Nephron (organoid): ENCODE measurements around the gene VSIG8.

Experiments used
- H3K27ac Mint-ChIP-seq, 3 experiments: 2 replicates each; pipeline ENCODE4 v1.8.0; 2020; ENCODE audit warnings: mixed read lengths in 3 of 3, mild to moderate bottlenecking in 2 of 3, moderate library complexity in 1 of 3
- H3K27me3 Mint-ChIP-seq: 2 replicates; pipeline ENCODE4 v1.8.0; 2021; ENCODE audit warnings: low read depth, mild to moderate bottlenecking, moderate library complexity, mixed read lengths
- H3K36me3 Mint-ChIP-seq: 2 replicates; pipeline ENCODE4 v1.8.0; 2020; ENCODE audit warnings: low read depth, mixed read lengths
- H3K4me1 Mint-ChIP-seq: 2 replicates; pipeline ENCODE4 v1.8.0; 2020; ENCODE audit warnings: mixed read lengths
- H3K4me3 Mint-ChIP-seq, 3 experiments: 2 replicates each; pipeline ENCODE4 v1.8.0; 2020; ENCODE audit warnings: mild to moderate bottlenecking in 3 of 3, mixed read lengths in 3 of 3, moderate library complexity in 2 of 3
- H3K9me3 Mint-ChIP-seq: 2 replicates; pipeline ENCODE4 v1.8.0; 2020; ENCODE audit warnings: mixed read lengths
- CTCF ChIP-seq, 3 experiments: fragments of 200-600 bp; sonication (generic); IDR thresholded peaks; one replicate each; pipeline ENCODE4 v1.5.0; 2021; ENCODE audit warnings: antibody characterized with exemption in 3 of 3; ENCODE audit not compliant: unreplicated experiment in 3 of 3

VSIG8 gene

GRCh38 chr1:159845751-159846629 is 16.5 kb downstream of the VSIG8 start:
- Mint-ChIP-seq H3K27me3 (peaks cover 26% of the 10 kb centered on the region), H3K27ac (peak overlapping the region; percentile 50 to 93 (median 84)), H3K4me1 (peaks cover 15% of the 10 kb centered on the region), H3K4me3 (peak overlapping the region; percentile 9 to 71 (median 46)), H3K36me3 (no peaks in the 10 kb centered on the region), H3K9me3 (no peaks in the 10 kb centered on the region)
- no peak for TF ChIP-seq CTCF (IDR thresholded peaks at IDR 0.05; ENCODE audit: unreplicated experiment in 3 of 3)

- H3K36me3 Mint-ChIP-seq, result no peaks in the 10 kb centered on the region
- TF ChIP-seq CTCF (IDR thresholded peaks at IDR 0.05; ENCODE audit: unreplicated experiment in 3 of 3), result no peak
- H3K4me1 Mint-ChIP-seq, result peaks cover 15% of the 10 kb centered on the region
- peak overlapping the region; percentile 45 to 62 (median 47) for H3K27ac Mint-ChIP-seq
- peaks cover 13% of the 10 kb centered on the region for H3K27me3 Mint-ChIP-seq
- H3K4me3 Mint-ChIP-seq, result no peak overlapping the region
- H3K9me3 Mint-ChIP-seq, result no peaks in the 10 kb centered on the region
These were observed 19.0 kb downstream of the VSIG8 start for GRCh38 chr1:159843459-159843858.

GRCh38 chr1:159841749-159842148 is 20.7 kb downstream of the VSIG8 start:
- Mint-ChIP-seq H3K27ac (peak overlapping the region; percentile 94 to 99 (median 94)), H3K4me3 (peak overlapping the region; percentile 5 to 42 (median 14)), H3K27me3 (peaks cover 13% of the 10 kb centered on the region), H3K36me3 (no peaks in the 10 kb centered on the region), H3K9me3 (no peaks in the 10 kb centered on the region), H3K4me1 (peaks cover 15% of the 10 kb centered on the region)
- no peak for TF ChIP-seq CTCF (IDR thresholded peaks at IDR 0.05; ENCODE audit: unreplicated experiment in 3 of 3)

GRCh38 chr1:159839116-159839849 is 23.2 kb downstream of the VSIG8 start:
- H3K27ac Mint-ChIP-seq, result peak overlapping the region in 1 of 3 experiments; percentile 37
- H3K36me3 Mint-ChIP-seq, result no peaks in the 10 kb centered on the region
- TF ChIP-seq CTCF (IDR thresholded peaks at IDR 0.05; ENCODE audit: unreplicated experiment in 3 of 3), result no peak
- no peaks in the 10 kb centered on the region for H3K9me3 Mint-ChIP-seq
- H3K27me3 Mint-ChIP-seq, result peaks cover 8% of the 10 kb centered on the region
- H3K4me1 Mint-ChIP-seq, result peaks cover 15% of the 10 kb centered on the region
- H3K4me3 Mint-ChIP-seq, result no peak overlapping the region

GRCh38 chr1:159838715-159839114 is 23.7 kb downstream of the VSIG8 start:
- Mint-ChIP-seq H3K27me3 (peaks cover 2% of the 10 kb centered on the region), H3K9me3 (no peaks in the 10 kb centered on the region), H3K4me1 (peaks cover 13% of the 10 kb centered on the region), H3K4me3 (no peak overlapping the region), H3K27ac (peak overlapping the region in 1 of 3 experiments; percentile 37), H3K36me3 (no peaks in the 10 kb centered on the region)
- TF ChIP-seq CTCF (IDR thresholded peaks at IDR 0.05; ENCODE audit: unreplicated experiment in 3 of 3), result no peak
